NCI-H2081 (cell line): ENCODE measurements around the gene COL26A1.
"Not testable (repeated sequence)": the region's sequence is repeated elsewhere in the genome, so short reads cannot be mapped to it uniquely, and the experiment has no call there.

Source experiments
- DNase-seq, 2 experiments: peaks; one replicate each; lab custom pipeline; 2025; lab: John Stamatoyannopoulos, UW

Gene COL26A1

GRCh38 chr7:101402081-101402779, 39.6 kb downstream of the COL26A1 start:
- no peak for DNase-seq

DNA sequence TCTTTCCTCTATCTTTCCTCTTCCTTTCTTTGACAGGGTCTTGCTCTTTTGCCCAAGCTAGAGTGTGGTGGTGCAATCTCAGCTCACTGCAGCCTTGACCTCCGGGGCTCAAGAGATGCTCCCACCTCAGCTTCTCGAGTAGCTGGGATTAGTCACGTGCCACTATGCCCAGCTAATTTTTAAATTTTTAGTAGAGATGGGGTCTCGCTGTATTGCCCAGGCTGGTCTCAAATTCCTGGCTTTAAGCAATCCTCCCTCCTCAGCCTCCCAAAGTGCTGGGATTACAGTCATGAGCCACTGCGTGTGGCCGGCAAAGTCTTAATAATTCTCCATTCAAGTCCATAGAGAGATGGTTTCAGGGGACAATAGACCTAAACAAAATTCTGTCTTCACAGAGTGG, 40.2 kb downstream of the COL26A1 start:
- no peak for DNase-seq

DNA sequence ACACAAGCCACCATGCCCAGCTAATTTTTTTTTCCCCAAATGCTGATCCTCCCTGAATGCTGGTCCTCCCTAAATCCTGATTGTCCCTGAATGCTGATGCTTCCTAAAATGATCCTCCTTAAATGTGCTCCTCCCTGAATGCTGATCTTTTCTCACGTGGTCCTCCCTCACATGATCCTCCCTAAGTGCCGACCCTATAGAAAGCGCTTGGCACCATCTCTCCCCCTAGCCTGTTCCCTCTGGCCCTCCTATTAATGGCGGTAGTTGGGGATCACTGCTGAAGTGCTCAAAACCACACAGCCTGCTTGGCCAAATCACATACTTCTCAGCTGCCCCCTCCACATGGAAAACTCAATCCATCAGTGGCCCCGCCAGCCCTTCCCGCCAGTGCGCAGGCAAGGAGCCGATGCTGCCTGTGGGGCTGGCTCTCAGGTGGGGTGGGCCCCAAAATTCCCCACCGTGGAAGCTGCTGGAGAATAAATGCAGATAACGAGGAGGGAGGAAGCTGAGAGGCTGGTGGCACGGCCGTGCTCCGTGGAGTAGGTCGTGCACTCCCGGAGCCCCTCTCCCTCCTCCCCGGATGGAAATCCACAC, 42.9 kb downstream of the COL26A1 start:
- no peak for DNase-seq

GRCh38 chr7:101410743-101411507, 48.2 kb downstream of the COL26A1 start:
- no peak for DNase-seq

GRCh38 chr7:101411508-101411874, 48.8 kb downstream of the COL26A1 start:
- no peak for DNase-seq

DNA sequence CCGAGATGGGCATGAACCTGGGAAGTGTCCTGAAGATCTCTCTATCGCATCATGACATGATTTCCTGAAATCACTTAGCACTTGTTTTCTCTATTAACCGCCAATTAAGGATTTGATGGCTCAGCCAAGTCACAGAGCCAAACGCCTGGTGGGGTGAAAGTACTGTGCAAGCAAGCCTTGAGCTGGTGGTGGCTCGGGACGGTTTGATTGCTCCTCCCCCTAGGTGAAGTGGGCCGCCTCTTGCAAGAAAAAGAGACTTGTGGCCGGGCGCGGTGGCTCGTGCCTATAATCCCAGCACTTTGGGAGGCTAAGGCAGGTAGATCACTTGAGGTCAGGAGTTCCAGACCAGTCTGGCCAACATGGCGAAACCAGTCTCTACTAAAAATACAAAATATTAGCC, 50.3 kb downstream of the COL26A1 start:
- no peak for DNase-seq

GRCh38 chr7:101418694-101419093, 56.0 kb downstream of the COL26A1 start:
- no peak for DNase-seq

DNA sequence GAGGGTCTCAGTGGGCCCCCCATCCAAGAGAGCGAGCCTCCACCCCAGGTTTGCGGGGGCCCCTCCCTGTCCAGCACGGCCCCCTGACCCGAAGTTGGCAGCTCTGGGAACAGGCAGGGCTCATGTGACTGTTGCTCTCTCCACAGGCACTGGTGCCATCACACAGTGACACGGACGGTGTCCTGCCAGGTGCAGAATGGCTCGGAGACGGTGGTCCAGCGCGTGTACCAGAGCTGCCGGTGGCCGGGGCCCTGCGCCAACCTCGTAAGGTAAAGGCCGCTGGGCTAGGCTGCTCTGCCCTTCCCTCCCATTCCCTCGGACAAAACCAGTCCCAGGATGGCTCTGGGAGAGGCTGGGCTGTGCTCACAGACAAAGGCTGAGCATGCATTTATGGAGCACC, 57.2 kb downstream of the COL26A1 start:
- DNase-seq: no peak

DNA sequence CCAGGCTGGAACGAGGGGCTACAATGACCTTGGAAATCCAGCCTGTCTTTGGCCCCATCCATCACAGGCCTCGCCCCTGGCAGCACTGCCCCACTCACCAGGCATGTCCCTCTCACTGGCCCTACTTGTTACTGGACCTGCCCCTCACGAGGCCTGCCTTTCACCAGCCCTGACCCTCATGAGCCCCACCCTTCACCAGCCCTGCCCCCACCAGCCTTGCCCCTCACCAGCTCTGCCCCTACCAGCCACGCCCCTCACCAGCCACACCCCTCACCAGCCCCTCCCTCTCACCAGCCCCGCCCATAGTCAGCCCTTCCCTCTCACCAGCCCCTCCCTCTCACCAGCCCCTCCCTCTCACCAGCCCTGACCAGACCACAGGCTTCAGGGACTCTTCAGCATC, 57.8 kb downstream of the COL26A1 start:
- no peak for DNase-seq

- DNase-seq: no peak
Measured at GRCh38 chr7:101422356-101423195, 59.9 kb downstream of the COL26A1 start.

DNA sequence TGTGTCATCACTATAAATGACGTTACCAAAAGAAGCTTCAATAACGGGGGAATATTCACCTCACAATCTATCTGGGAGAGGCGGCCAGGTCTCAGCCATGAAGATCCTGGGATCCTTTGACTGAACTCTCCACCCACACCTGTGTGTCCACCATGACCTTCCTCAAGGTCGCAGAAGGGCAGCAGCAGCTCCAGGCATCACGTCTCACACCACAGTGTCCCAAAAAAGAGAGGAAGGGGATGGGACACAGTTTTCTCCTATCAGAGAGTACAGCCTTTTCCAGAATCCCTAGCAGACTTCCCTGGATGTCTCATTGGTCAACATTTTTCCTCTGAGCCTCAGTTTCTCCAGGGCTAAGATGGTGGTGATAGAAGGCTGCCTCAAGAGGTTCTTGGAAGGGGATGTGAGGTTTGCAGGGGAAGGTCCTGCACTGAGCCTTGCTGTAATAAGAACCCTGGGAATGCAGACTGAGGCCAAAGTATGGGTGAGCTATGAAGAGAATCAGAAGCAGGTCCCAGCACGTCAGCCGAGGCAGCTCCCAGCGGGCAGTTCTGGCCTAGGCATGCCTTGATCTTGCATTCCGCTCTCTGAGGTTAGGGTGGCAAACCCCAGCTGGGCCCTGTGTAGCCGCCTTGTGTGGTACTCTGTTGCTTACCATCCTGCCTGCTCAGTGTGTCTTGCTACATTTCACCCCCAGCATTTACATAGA, 63.8 kb downstream of the COL26A1 start:
- no peak for DNase-seq

GRCh38 chr7:101428093-101428866, 65.6 kb downstream of the COL26A1 start:
- DNase-seq: no peak

DNA sequence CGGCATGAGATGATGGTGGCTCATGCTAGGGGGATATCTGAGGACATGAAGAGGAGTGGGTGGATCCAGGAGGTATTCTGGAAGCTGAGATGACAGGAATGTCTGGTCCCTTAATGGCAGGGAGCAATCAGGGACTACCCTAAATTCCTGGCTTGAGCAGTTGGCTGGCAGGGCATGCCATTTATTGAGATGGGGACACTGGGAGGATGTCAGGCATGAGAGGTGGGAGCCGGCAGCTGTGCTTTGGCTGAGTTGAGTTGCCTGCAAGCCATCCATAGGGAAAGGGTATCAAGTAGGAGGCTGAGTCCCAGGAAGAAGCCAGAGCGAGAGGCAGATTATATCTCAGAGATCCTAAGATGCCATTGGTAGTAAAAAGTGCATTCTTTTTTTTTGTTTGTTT, 69.6 kb downstream of the COL26A1 start:
- DNase-seq: no peak

GRCh38 chr7:101433688-101434087, 71.0 kb downstream of the COL26A1 start:
- no peak for DNase-seq

DNA sequence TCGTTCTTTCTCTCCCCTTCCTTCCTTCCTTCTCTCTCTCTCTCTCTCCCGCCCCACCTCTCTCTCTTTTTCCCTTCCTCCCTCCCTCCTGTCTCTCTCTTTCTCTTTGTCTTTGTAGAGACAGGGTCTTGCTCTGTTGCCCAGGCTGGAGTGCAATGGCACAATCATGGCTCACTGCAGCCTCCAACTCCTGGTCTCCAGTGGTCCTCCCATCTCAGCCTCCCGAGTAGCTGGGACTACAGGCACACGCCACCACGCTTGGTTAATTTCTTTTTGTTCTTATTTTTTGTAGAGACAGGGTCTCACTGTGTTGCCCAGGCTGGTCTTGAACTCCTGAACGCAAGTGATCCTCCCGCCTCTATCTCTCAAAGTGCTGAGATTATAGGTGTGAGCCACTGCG, 71.5 kb downstream of the COL26A1 start:
- not testable (repeated sequence) for DNase-seq

GRCh38 chr7:101435461-101436220, 73.0 kb downstream of the COL26A1 start:
- no peak for DNase-seq

- DNase-seq: no peak
Measured at GRCh38 chr7:101436221-101436735, 73.6 kb downstream of the COL26A1 start.

DNA sequence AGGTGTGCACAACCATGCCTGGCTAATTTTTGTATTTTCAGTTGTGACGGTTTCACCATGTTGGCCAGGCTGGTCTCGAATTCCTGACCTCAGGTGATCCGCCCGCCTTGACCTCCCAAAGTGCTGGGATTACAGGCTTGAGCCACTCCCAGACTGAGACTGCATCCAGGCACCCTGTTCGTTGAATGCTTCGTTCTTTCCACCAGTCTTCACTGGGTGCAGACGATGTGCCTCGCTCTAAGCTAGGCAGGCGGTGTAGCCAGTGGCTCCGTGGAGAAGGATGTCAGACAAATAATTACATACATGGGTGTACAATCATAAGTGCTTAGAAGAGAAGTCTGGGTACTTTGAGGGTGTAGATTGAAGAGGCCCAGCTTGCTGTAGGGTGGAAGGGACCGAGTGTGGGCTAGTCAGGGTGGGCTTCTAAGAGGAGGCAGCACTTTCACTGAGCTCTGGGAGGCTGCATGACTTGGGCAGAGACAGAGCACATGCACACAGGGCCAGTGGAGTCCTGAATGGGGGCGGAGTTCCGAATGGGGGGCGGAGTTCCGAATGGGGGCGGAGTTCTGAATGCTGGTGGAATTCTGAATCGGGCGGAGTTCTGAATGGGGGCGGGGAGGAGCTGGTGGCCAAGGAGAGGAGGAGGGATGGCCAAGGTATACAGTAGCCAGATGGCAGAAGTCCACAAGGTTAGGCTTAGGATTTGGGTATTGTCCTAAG, 74.3 kb downstream of the COL26A1 start:
- no peak for DNase-seq

- DNase-seq: no peak
Measured at GRCh38 chr7:101441890-101442289, 79.2 kb downstream of the COL26A1 start.
